Astrocyte (in vitro differentiated cells and primary cell): ENCODE results near the gene CRHR2. TPM values are rescaled to one million over a fixed set of nuclear protein-coding genes. Genes with fewer than 3 reads are reported as not detected.

Source experiments
- DNase-seq: peaks from one replicate; pipeline ENCODE4 v3.0.0-alpha.2; 2010; ENCODE audit warnings: low read depth
- FAIRE-seq: peaks from 2 replicates; lab custom pipeline; 2011; peaks lifted over from hg19 to GRCh38; lab: Jason Lieb, UNC
- H2AFZ ChIP-seq: 2 replicates; pipeline ENCODE4 v1.6.0; 2012; ENCODE audit warnings: low read depth, low read length, inconsistent platforms
- H3K27ac ChIP-seq: 2 replicates; pipeline ENCODE4 v1.5.1; 2011; ENCODE audit warnings: low read depth, low read length, inconsistent platforms
- H3K27me3 ChIP-seq: 2 replicates; pipeline ENCODE4 v1.6.0; 2011; ENCODE audit warnings: low read length, inconsistent platforms; ENCODE audit not compliant: insufficient read depth
- H3K36me3 ChIP-seq: 2 replicates; pipeline ENCODE4 v1.5.1; 2011; ENCODE audit warnings: low read length, inconsistent platforms; ENCODE audit not compliant: insufficient read depth
- H3K4me1 ChIP-seq: 2 replicates; pipeline ENCODE4 v1.5.1; 2011; ENCODE audit warnings: low read length, inconsistent platforms; ENCODE audit not compliant: insufficient read depth
- H3K4me2 ChIP-seq: 2 replicates; pipeline ENCODE4 v1.6.0; 2012; ENCODE audit warnings: low read length, inconsistent platforms
- H3K4me3 ChIP-seq: 2 replicates; pipeline ENCODE4 v1.5.1; 2011; ENCODE audit warnings: low read depth, mild to moderate bottlenecking, low read length, inconsistent platforms; ENCODE audit not compliant: insufficient read depth
- H3K79me2 ChIP-seq: 2 replicates; pipeline ENCODE4 v1.6.0; 2012; ENCODE audit warnings: mild to moderate bottlenecking, low read length, inconsistent platforms; ENCODE audit not compliant: insufficient read depth
- H3K9ac ChIP-seq: 2 replicates; pipeline ENCODE4 v1.6.0; 2012; ENCODE audit warnings: mild to moderate bottlenecking, low read length, inconsistent platforms
- H3K9me3 ChIP-seq: 2 replicates; pipeline ENCODE4 v1.5.1; 2012; ENCODE audit warnings: low read depth, mild to moderate bottlenecking, low read length, inconsistent platforms; ENCODE audit not compliant: insufficient read depth
- H4K20me1 ChIP-seq: 2 replicates; pipeline ENCODE4 v1.6.0; 2012; ENCODE audit warnings: low read length, inconsistent platforms; ENCODE audit not compliant: insufficient read depth
- H3K27ac Mint-ChIP-seq: one replicate; pipeline ENCODE4 v1.8.0; 2021; ENCODE audit warnings: mild to moderate bottlenecking, mixed read lengths; ENCODE audit not compliant: unreplicated experiment
- H3K27me3 Mint-ChIP-seq: one replicate; pipeline ENCODE4 v1.8.0; 2021; ENCODE audit warnings: low read depth, mixed read lengths; ENCODE audit not compliant: unreplicated experiment
- H3K36me3 Mint-ChIP-seq: one replicate; pipeline ENCODE4 v1.8.0; 2021; ENCODE audit warnings: low read depth, mixed read lengths; ENCODE audit not compliant: unreplicated experiment
- H3K4me1 Mint-ChIP-seq: one replicate; pipeline ENCODE4 v1.8.0; 2021; ENCODE audit warnings: low read depth, mixed read lengths; ENCODE audit not compliant: unreplicated experiment
- H3K4me3 Mint-ChIP-seq: one replicate; pipeline ENCODE4 v1.8.0; 2021; ENCODE audit warnings: mild to moderate bottlenecking, moderate library complexity, mixed read lengths; ENCODE audit not compliant: unreplicated experiment
- H3K9me3 Mint-ChIP-seq: one replicate; pipeline ENCODE4 v1.8.0; 2021; ENCODE audit warnings: mild to moderate bottlenecking, mixed read lengths; ENCODE audit not compliant: unreplicated experiment
- CTCF ChIP-seq: IDR thresholded peaks from 2 replicates; pipeline ENCODE4 v1.5.1; 2011; ENCODE audit warnings: low read depth, mild to moderate bottlenecking, inconsistent platforms, low read length, moderate library complexity; ENCODE audit not compliant: insufficient read depth
- EZH2 ChIP-seq: IDR thresholded peaks from 2 replicates; pipeline ENCODE4 v1.6.1; 2012; ENCODE audit warnings: mild to moderate bottlenecking, low read length, inconsistent platforms; ENCODE audit not compliant: insufficient read depth
- total RNA-seq: library from RNA; stranded (reverse); gene quantifications from 2 replicates; pipeline ENCODE4 v1.2.1, GENCODE V29; 2021

Gene CRHR2
- total RNA-seq, 1 donor from 2014 or later = not detected

- H3K9me3 Mint-ChIP-seq = no peaks in the 10 kb centered on the region
- H3K4me2 ChIP-seq = no peak overlapping the region
- H4K20me1 ChIP-seq = peaks cover 88% of the 10 kb centered on the region
- no peak overlapping the region for H3K27ac Mint-ChIP-seq
- H3K9ac ChIP-seq = no peak overlapping the region
- peaks cover 30% of the 10 kb centered on the region for H3K36me3 Mint-ChIP-seq
- no peak overlapping the region for H2AFZ ChIP-seq
- H3K79me2 ChIP-seq = peaks cover 73% of the 10 kb centered on the region
- DNase-seq (no peak), FAIRE-seq (no peak)
- peaks cover 8% of the 10 kb centered on the region for H3K4me1 ChIP-seq
- no peak overlapping the region for H3K4me3 Mint-ChIP-seq
- peaks cover 18% of the 10 kb centered on the region for H3K4me1 Mint-ChIP-seq
- H3K27ac ChIP-seq = no peak overlapping the region
- no peak for TF ChIP-seq EZH2
- TF ChIP-seq CTCF = no peak
- no peaks in the 10 kb centered on the region for H3K27me3 Mint-ChIP-seq
- H3K4me3 ChIP-seq = no peak overlapping the region
- peaks cover 86% of the 10 kb centered on the region for H3K36me3 ChIP-seq
- H3K27me3 ChIP-seq = no peaks in the 10 kb centered on the region
- no peaks in the 10 kb centered on the region for H3K9me3 ChIP-seq
Observed at GRCh38 chr7:30617359-30617758, 64.9 kb downstream of the CRHR2 start.

DNA sequence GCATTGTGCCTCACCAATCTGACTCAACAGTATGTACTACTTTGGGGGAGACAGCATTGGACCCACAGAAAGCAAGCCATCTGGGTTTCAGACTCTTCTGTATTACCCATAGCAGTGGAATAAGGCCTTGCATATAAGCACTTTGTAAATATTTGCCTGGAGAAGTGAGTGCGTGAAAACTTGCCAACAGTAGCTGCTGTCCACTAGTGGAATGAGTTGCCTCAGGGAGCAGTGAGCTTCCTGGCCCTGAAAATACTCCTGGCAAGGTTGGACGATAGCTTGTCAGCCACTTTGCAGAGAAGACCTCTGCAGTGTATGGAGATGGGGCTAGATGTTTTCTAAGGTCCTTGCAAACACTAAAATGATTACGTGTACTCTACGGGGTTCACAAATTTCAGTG, 65.9 kb downstream of the CRHR2 start:
- Mint-ChIP-seq H3K36me3 (peaks cover 29% of the 10 kb centered on the region), H3K27ac (no peak overlapping the region), H3K4me1 (peaks cover 26% of the 10 kb centered on the region), H3K9me3 (no peaks in the 10 kb centered on the region), H3K27me3 (no peaks in the 10 kb centered on the region), H3K4me3 (no peak overlapping the region)
- no peak overlapping the region for H3K27ac ChIP-seq
- no peak overlapping the region for H3K4me2 ChIP-seq
- peaks cover 82% of the 10 kb centered on the region for H3K36me3 ChIP-seq
- H3K4me3 ChIP-seq = no peak overlapping the region
- no peak for DNase-seq
- H2AFZ ChIP-seq = no peak overlapping the region
- H3K9ac ChIP-seq = no peak overlapping the region
- TF ChIP-seq CTCF (no peak), EZH2 (no peak)
- FAIRE-seq = no peak
- peaks cover 83% of the 10 kb centered on the region for H4K20me1 ChIP-seq
- no peaks in the 10 kb centered on the region for H3K9me3 ChIP-seq
- no peaks in the 10 kb centered on the region for H3K27me3 ChIP-seq
- H3K79me2 ChIP-seq = peaks cover 72% of the 10 kb centered on the region
- peaks cover 8% of the 10 kb centered on the region for H3K4me1 ChIP-seq
